ENCODE measurements around the gene OR7G1. TPM values are rescaled to one million over a fixed set of nuclear protein-coding genes. Genes with fewer than 3 reads are reported as not detected.

OR7G1 gene
- total and polyA plus RNA-seq, 2 donors (not counting 3 experiments of a cell fraction or from before 2014, with no cell fraction given), result not detected

GRCh38 chr19:9065457-9066014, 50.0 kb downstream of the OR7G1 start:
- Histone ChIP-seq H3K4me2 (ENCODE audit: insufficient read depth, low read length) (no peak overlapping the region), H3K36me3 (ENCODE audit: control insufficient read depth in 2 of 2, extremely low read depth in 1 of 2, insufficient read depth in 2 of 2, low read length in 2 of 2) (no peaks in the 10 kb centered on the region), H3K4me3 (replicated peaks in 1 of 3; ENCODE audit: insufficient read depth in 1 of 3, low read depth in 1 of 3, low read length in 3 of 3) (no peak overlapping the region), H3K27ac (ENCODE audit: insufficient read depth, low read depth, low read length) (no peak overlapping the region), H3K9me3 (replicated peaks; ENCODE audit: control insufficient read depth, insufficient read depth, low read length) (no peaks in the 10 kb centered on the region), H3K79me2 (ENCODE audit: control insufficient read depth, insufficient read depth, low read length) (no peaks in the 10 kb centered on the region), H3K27me3 (ENCODE audit: control insufficient read depth in 2 of 2, insufficient read depth in 2 of 2, low read length in 2 of 2) (no peaks in the 10 kb centered on the region), H3K4me1 (ENCODE audit: control insufficient read depth, extremely low read depth, insufficient read depth, low read length) (no peaks in the 10 kb centered on the region), H4K20me1 (replicated peaks; ENCODE audit: control insufficient read depth, extremely low read depth, insufficient read depth, low read length) (no peaks in the 10 kb centered on the region), H3K9me1 (replicated peaks; ENCODE audit: control insufficient read depth, extremely low read depth, insufficient read depth, low read length) (no peaks in the 10 kb centered on the region), H2AFZ (ENCODE audit: low read depth, low read length) (no peak overlapping the region), H3K9ac (replicated peaks; ENCODE audit: extremely low read depth, insufficient read depth, low read length) (no peak overlapping the region)
- intact Hi-C loops (cut with micrococcal nuclease), result no loop called here
- no peak for FAIRE-seq
- ChIA-PET POLR2A (no interaction called here), CTCF (no interaction called here)
- dilution Hi-C loops (cut with MboI; ENCODE audit: extremely low pct_ligation_motif_present, low sequenced_read_pairs), result no loop called here
- TF ChIP-seq, protein P1, sequence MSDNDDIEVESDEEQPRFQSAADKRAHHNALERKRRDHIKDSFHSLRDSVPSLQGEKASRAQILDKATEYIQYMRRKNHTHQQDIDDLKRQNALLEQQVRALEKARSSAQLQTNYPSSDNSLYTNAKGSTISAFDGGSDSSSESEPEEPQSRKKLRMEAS (IDR thresholded peaks at IDR 0.05; ENCODE audit: insufficient read depth, insufficient read length), result no peak
- TF ChIP-seq POLR2AphosphoS5 (IDR thresholded peaks at IDR 0.05; ENCODE audit: insufficient read depth, low read depth, low read length), result no peak
- TF ChIP-seq EZH2 (IDR thresholded peaks at IDR 0.05; ENCODE audit: borderline replicate concordance, low read depth, low read length, severe bottlenecking), result no peak
- no peak for TF ChIP-seq MYC (IDR thresholded peaks at IDR 0.05; ENCODE audit: low read depth, low read length)
- no peak for DNase-seq (ENCODE audit: low read depth, low spot score)
- no TSS peak for BruUV-seq (replicated peaks)

Small RNA genes lying within 50 kb of the gene (small RNA-seq; reads per million reads assigned to genes)
- gene OR1M4P (ENCODE audit: insufficient read depth, insufficient read length, low read depth, low replicate concordance), result not detected

Other genes starting within 250 kb of the OR7G1 start
- gene MUC16, start 105.4 kb downstream of the OR7G1 start, total RNA-seq, result not detected in 2 replicates
- not detected in 2 replicates for gene MUC16, start 105.4 kb downstream of the OR7G1 start, polyA plus RNA-seq
- not detected in 2 replicates for gene OR1M1, start 28.7 kb downstream of the OR7G1 start, total RNA-seq
- gene OR1M1, start 28.7 kb downstream of the OR7G1 start, polyA plus RNA-seq, result not detected in 2 replicates
- gene OR7G2, start 8.3 kb downstream of the OR7G1 start, total RNA-seq, result not detected in 2 replicates
- not detected in 2 replicates for gene OR7G2, start 8.3 kb downstream of the OR7G1 start, polyA plus RNA-seq
- not detected in 2 replicates for gene OR7G3, start 11.2 kb upstream of the OR7G1 start, total RNA-seq
- not detected in 2 replicates for gene OR7G3, start 11.2 kb upstream of the OR7G1 start, polyA plus RNA-seq
- gene ZNF317, start 24.6 kb upstream of the OR7G1 start, total RNA-seq, result 29.5 and 30.4 TPM in 2 replicates
- gene ZNF317, start 24.6 kb upstream of the OR7G1 start, polyA plus RNA-seq, result 13.8 and 14.2 TPM in 2 replicates
- gene OR7D2, start 63.2 kb upstream of the OR7G1 start, total RNA-seq, result not detected in 2 replicates
- gene OR7D2, start 63.2 kb upstream of the OR7G1 start, polyA plus RNA-seq, result 0.05 TPM in 1 of 2 replicates, not detected in the other
- gene OR7D4, start 103.8 kb upstream of the OR7G1 start, total RNA-seq, result not detected in 2 replicates
- not detected in 2 replicates for gene OR7D4, start 103.8 kb upstream of the OR7G1 start, polyA plus RNA-seq
- gene OR7E24, start 135.2 kb upstream of the OR7G1 start, total RNA-seq, result not detected in 2 replicates
- not detected in 2 replicates for gene OR7E24, start 135.2 kb upstream of the OR7G1 start, polyA plus RNA-seq
- 3.9 and 4.7 TPM in 2 replicates for gene ZNF699, start 194.1 kb upstream of the OR7G1 start, total RNA-seq
- gene ZNF699, start 194.1 kb upstream of the OR7G1 start, polyA plus RNA-seq, result 0.48 and 0.59 TPM in 2 replicates
- 10.1 and 13.5 TPM in 2 replicates for gene ZNF559, start 208.4 kb upstream of the OR7G1 start, total RNA-seq
- gene ZNF559, start 208.4 kb upstream of the OR7G1 start, polyA plus RNA-seq, result 6.1 and 7.8 TPM in 2 replicates
- 0.42 and 0.69 TPM in 2 replicates for gene ZNF177, start 247.2 kb upstream of the OR7G1 start, total RNA-seq
- 0.76 and 0.86 TPM in 2 replicates for gene ZNF177, start 247.2 kb upstream of the OR7G1 start, polyA plus RNA-seq